OCI-LY1 (cell line): ENCODE data around the gene SLC22A17.

Source experiments
- CTCF ChIP-seq: fragments of 200-600 bp; sonication (generic), shearing (Covaris generic); IDR thresholded peaks from 2 replicates; pipeline ENCODE4 v1.5.1; 2017; ENCODE audit warnings: mild to moderate bottlenecking, antibody characterized with exemption, low read length, moderate library complexity, mixed read lengths
- EZH2 ChIP-seq: fragments of 200-600 bp; sonication (generic), shearing (Covaris generic); IDR thresholded peaks from 2 replicates; pipeline ENCODE4 v1.8.0; 2017; ENCODE audit warnings: borderline replicate concordance, mixed run types, mild to moderate bottlenecking, antibody characterized with exemption, low read length, moderate library complexity, mixed read lengths

GRCh38 chr14:23382731-23383440 lies 30.2 kb upstream of the SLC22A17 start:
- TF ChIP-seq CTCF, result no peak
- no peak for TF ChIP-seq EZH2
